PC-3 (cell line): ENCODE measurements around the gene PSMD7. TPM values are rescaled to one million over a fixed set of nuclear protein-coding genes. Genes with fewer than 3 reads are reported as not detected.
A peak's percentile ranks its signal among the peaks of the same experiment; 100 is the strongest.

ENCODE experiments used
- ATAC-seq: fragments of 200-7000 bp; cut with Tn5 transposase; 2 replicates; pipeline ENCODE4 v1.9.1; 2020; ENCODE audit warnings: mild to moderate bottlenecking, moderate library complexity
- Bru-seq: library from RNA; stranded (reverse); fragments of 400-500 nt; gene quantifications from one replicate; lab custom pipeline; 2021; lab: Mats Ljungman, UMichigan
- BruChase-seq, 2 experiments: library from RNA; stranded (reverse); fragments of 400-500 nt; gene quantifications; one replicate each; lab custom pipeline; 2021; lab: Mats Ljungman, UMichigan
- BruUV-seq: library from RNA; stranded (reverse); fragments of 400-500 nt; replicated peaks from 2 replicates; lab custom pipeline; 2021; lab: Mats Ljungman, UMichigan
- CTCF ChIA-PET: fragments of 300-600 bp; sonication (Branson Sonifier 250); formaldehyde crosslinking; loops from one replicate; lab custom pipeline; 2022; ENCODE audit warnings: antibody characterized with exemption; lab: Charles Lee
- POLR2A ChIA-PET: fragments of 300-600 bp; sonication (Branson Sonifier 250); formaldehyde crosslinking; loops from one replicate; lab custom pipeline; 2022; ENCODE audit warnings: antibody characterized with exemption; ENCODE audit not compliant: unreplicated experiment; lab: Charles Lee
- DNase-seq: peaks from one replicate; pipeline ENCODE4 v3.0.0-alpha.2; 2015
- H2AFZ ChIP-seq: fragments of 300-600 bp; sonication (generic); 2 replicates; pipeline ENCODE4 v1.6.0; 2016; ENCODE audit warnings: antibody characterized with exemption, low read length
- H3F3A ChIP-seq: fragments of 300-600 bp; sonication (generic); one replicate; pipeline ENCODE4 v1.6.0; 2017; ENCODE audit warnings: antibody characterized with exemption, low read length, control low read depth, mild to moderate bottlenecking; ENCODE audit not compliant: unreplicated experiment
- H3K27ac ChIP-seq: fragments of 300-600 bp; sonication (generic); 2 replicates; pipeline ENCODE4 v1.5.1; 2016; ENCODE audit warnings: mild to moderate bottlenecking, low read length
- H3K27me3 ChIP-seq: fragments of 300-600 bp; sonication (generic); 2 replicates; pipeline ENCODE4 v1.6.1; 2016; ENCODE audit warnings: low read length, mixed read lengths
- H3K36me3 ChIP-seq: fragments of 300-600 bp; sonication (generic); 2 replicates; pipeline ENCODE4 v1.6.1; 2016; ENCODE audit warnings: low read depth, mixed run types, low read length, mixed read lengths
- H3K4me1 ChIP-seq: fragments of 300-600 bp; sonication (generic); 2 replicates; pipeline ENCODE4 v1.5.1; 2016; ENCODE audit warnings: low read length; ENCODE audit not compliant: insufficient read depth
- H3K4me2 ChIP-seq: fragments of 300-600 bp; sonication (generic); 2 replicates; pipeline ENCODE4 v1.6.0; 2016; ENCODE audit warnings: low read length
- H3K4me3 ChIP-seq: fragments of 300-600 bp; sonication (generic); 2 replicates; pipeline ENCODE4 v1.5.1; 2016; ENCODE audit warnings: mild to moderate bottlenecking, low read length, mixed read lengths
- H3K79me2 ChIP-seq: fragments of 300-600 bp; sonication (generic); 2 replicates; pipeline ENCODE4 v1.6.1; 2017; ENCODE audit warnings: low read length, mixed read lengths
- H3K9ac ChIP-seq: fragments of 300-600 bp; sonication (generic); 2 replicates; pipeline ENCODE4 v1.6.0; 2016; ENCODE audit warnings: mild to moderate bottlenecking, low read length
- H3K9me2 ChIP-seq: fragments of 300-600 bp; sonication (generic); replicated peaks from 2 replicates; pipeline ENCODE4 v1.6.1; 2016; ENCODE audit warnings: mixed run types, low read length, mixed read lengths
- H3K9me3 ChIP-seq: fragments of 300-600 bp; sonication (generic); 2 replicates; pipeline ENCODE4 v1.6.1; 2016; ENCODE audit warnings: low read length, mixed read lengths
- H4K20me1 ChIP-seq: fragments of 300-600 bp; sonication (generic); 2 replicates; pipeline ENCODE4 v1.6.1; 2016; ENCODE audit warnings: low read length, mixed read lengths
- EZH2 ChIP-seq: fragments of 300-600 bp; sonication (generic); IDR thresholded peaks from one replicate; pipeline ENCODE4 v1.6.1; 2017; ENCODE audit warnings: antibody characterized with exemption, mild to moderate bottlenecking, low read length; ENCODE audit not compliant: unreplicated experiment
- EZH2phosphoT487 ChIP-seq: fragments of 300-600 bp; sonication (generic); IDR thresholded peaks from 2 replicates; pipeline ENCODE4 v1.6.1; 2018; ENCODE audit warnings: mild to moderate bottlenecking, antibody characterized with exemption, low read length, borderline replicate concordance
- intact Hi-C: fragments of 100-400 bp; cut with micrococcal nuclease; formaldehyde crosslinking; loops from 2 replicates; pipeline ENCODE4 v1.9.0; 2023
- long read RNA-seq: library from polyadenylated mRNA; unstranded; transcript quantifications from one replicate; pipeline ENCODE4 v2.0.0, GENCODE V29; 2021; ENCODE audit not compliant: unreplicated experiment
- total RNA-seq: library from RNA; depleted of rRNA; stranded (reverse); fragments of >200 nt; gene quantifications from 2 replicates; pipeline ENCODE4 v1.2.3, GENCODE V29; 2014; rRNA removed
- TF ChIP-seq, protein P1 (sequence below): fragments of 300-600 bp; sonication (generic); conservative IDR thresholded peaks from 2 replicates; pipeline ENCODE4 v1.5.1; 2017; ENCODE audit warnings: antibody characterized with exemption, low read depth, mild to moderate bottlenecking, low read length

PSMD7 gene
- total RNA-seq: 70.3 and 75.3 TPM in 2 replicates
- percentile 95 among the genes with signal in this experiment for Bru-seq, nascent RNA
- percentile 95 among the genes with signal in this experiment for BruChase-seq, experiment 1, labeled RNA remaining after a 6-hour chase
- BruChase-seq, experiment 2, labeled RNA remaining after a 2-hour chase: percentile 92 among the genes with signal in this experiment
- long read RNA-seq, transcript PSMD7-201 (7 exons, 1,670 nt): major isoform, 132 of 174 reads
- long read RNA-seq, partial matches to known transcripts: 3 of 174 reads
- long read RNA-seq, other reads (novel, unspliced or antisense): 38 of 174 reads

GRCh38 chr16:74296432-74297144 is at the start of gene PSMD7:
Gene PSMD7, plus strand, starts transcription at chr16:74296814. Its CDS starts 101 bp downstream, at chr16:74296915.
- Histone ChIP-seq H3K27ac (peak within 1 kb of the TSS; percentile 88), H4K20me1 (peaks cover 21% of the 10 kb centered on the region), H3K36me3 (peaks cover 34% of the 10 kb centered on the region), H2AFZ (peak within 1 kb of the TSS; percentile 99), H3K9me3 (no peaks in the 10 kb centered on the region), H3K79me2 (peaks cover 40% of the 10 kb centered on the region), H3K27me3 (no peaks in the 10 kb centered on the region), H3F3A (no peaks in the 10 kb centered on the region), H3K9ac (peak within 1 kb of the TSS; percentile 100), H3K4me2 (peak within 1 kb of the TSS; percentile 96), H3K9me2 (no peaks in the 10 kb centered on the region), H3K4me3 (peak within 1 kb of the TSS; percentile 95), H3K4me1 (peaks cover 22% of the 10 kb centered on the region)
- ATAC-seq (peak; percentile 93), DNase-seq (peak; percentile 85)
- ChIA-PET CTCF (interaction anchor here (0.6 kb wide), 1 partner anchor 1327 kb away, joined by 3 read pairs; no protein-coding TSS in a partner anchor), POLR2A (no interaction called here)
- BruUV-seq: no TSS peak
- TF ChIP-seq EZH2phosphoT487 (no peak), EZH2 (no peak)
- TF ChIP-seq, protein P1, sequence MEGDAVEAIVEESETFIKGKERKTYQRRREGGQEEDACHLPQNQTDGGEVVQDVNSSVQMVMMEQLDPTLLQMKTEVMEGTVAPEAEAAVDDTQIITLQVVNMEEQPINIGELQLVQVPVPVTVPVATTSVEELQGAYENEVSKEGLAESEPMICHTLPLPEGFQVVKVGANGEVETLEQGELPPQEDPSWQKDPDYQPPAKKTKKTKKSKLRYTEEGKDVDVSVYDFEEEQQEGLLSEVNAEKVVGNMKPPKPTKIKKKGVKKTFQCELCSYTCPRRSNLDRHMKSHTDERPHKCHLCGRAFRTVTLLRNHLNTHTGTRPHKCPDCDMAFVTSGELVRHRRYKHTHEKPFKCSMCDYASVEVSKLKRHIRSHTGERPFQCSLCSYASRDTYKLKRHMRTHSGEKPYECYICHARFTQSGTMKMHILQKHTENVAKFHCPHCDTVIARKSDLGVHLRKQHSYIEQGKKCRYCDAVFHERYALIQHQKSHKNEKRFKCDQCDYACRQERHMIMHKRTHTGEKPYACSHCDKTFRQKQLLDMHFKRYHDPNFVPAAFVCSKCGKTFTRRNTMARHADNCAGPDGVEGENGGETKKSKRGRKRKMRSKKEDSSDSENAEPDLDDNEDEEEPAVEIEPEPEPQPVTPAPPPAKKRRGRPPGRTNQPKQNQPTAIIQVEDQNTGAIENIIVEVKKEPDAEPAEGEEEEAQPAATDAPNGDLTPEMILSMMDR: no peak
- intact Hi-C loops: no loop called here

GRCh38 chr16:74249254-74249653 is 47.4 kb upstream of the PSMD7 start:
- Histone ChIP-seq H3K4me2 (no peak overlapping the region), H3K9me2 (no peaks in the 10 kb centered on the region), H3F3A (no peaks in the 10 kb centered on the region), H4K20me1 (no peaks in the 10 kb centered on the region), H3K27me3 (peaks cover 52% of the 10 kb centered on the region), H2AFZ (no peak overlapping the region), H3K79me2 (no peaks in the 10 kb centered on the region), H3K4me1 (no peaks in the 10 kb centered on the region), H3K9ac (no peak overlapping the region), H3K27ac (no peak overlapping the region), H3K9me3 (no peaks in the 10 kb centered on the region), H3K4me3 (no peak overlapping the region), H3K36me3 (no peaks in the 10 kb centered on the region)
- POLR2A ChIA-PET: no interaction called here
- ATAC-seq (no peak), DNase-seq (no peak)
- CTCF ChIA-PET: no interaction called here
- TF ChIP-seq, protein P1: no peak
- no peak for TF ChIP-seq EZH2phosphoT487
- TF ChIP-seq EZH2: no peak
- no TSS peak for BruUV-seq
- intact Hi-C loops: no loop called here
